Measurements from ENCODE around the gene NCR2.

NCR2 gene

GRCh38 chr6:41345901-41346300, 10.5 kb downstream of the NCR2 start:
- ChIA-PET POLR2A (no interaction called here), CTCF (no interaction called here)
- no peak for DNase-seq (ENCODE audit: extremely low spot score)
- TF ChIP-seq L3MBTL2 (conservative IDR thresholded peaks at IDR 0.05), result no peak
- no peak for TF ChIP-seq HDGF (IDR thresholded peaks at IDR 0.05; ENCODE audit: borderline replicate concordance)
- no peak for TF ChIP-seq ZNF384 (IDR thresholded peaks at IDR 0.05)
- no peak for TF ChIP-seq SP1 (IDR thresholded peaks at IDR 0.05)
- no peak for TF ChIP-seq LEF1 (IDR thresholded peaks at IDR 0.05; ENCODE audit: borderline replicate concordance)
- TF ChIP-seq ARNT (IDR thresholded peaks at IDR 0.05), result no peak
- TF ChIP-seq FOXM1 (IDR thresholded peaks at IDR 0.05; ENCODE audit: borderline replicate concordance), result no peak
- no peak for TF ChIP-seq FOXA1 (IDR thresholded peaks at IDR 0.05)
- no peak for TF ChIP-seq TARDBP (IDR thresholded peaks at IDR 0.05)
- TF ChIP-seq ELF4 (IDR thresholded peaks at IDR 0.05), result no peak
- TF ChIP-seq FOXK2 (IDR thresholded peaks at IDR 0.05), result no peak

GRCh38 chr6:41346441-41346840, 11.0 kb downstream of the NCR2 start:
- ChIA-PET POLR2A (no interaction called here), CTCF (no interaction called here)
- DNase-seq (ENCODE audit: extremely low spot score), result no peak
- TF ChIP-seq FOXA1 (IDR thresholded peaks at IDR 0.05) (no peak), PKNOX1 (IDR thresholded peaks at IDR 0.05) (no peak)

GRCh38 chr6:41347378-41348050, 12.1 kb downstream of the NCR2 start:
- DNase-seq (ENCODE audit: extremely low spot score), result no peak
- TF ChIP-seq ZNF384 (IDR thresholded peaks at IDR 0.05) (no peak), ELF4 (IDR thresholded peaks at IDR 0.05) (no peak), FOXA1 (IDR thresholded peaks at IDR 0.05) (no peak), FOXK2 (IDR thresholded peaks at IDR 0.05) (no peak), L3MBTL2 (conservative IDR thresholded peaks at IDR 0.05) (no peak), FOXM1 (IDR thresholded peaks at IDR 0.05; ENCODE audit: borderline replicate concordance) (no peak)
- CTCF ChIA-PET, result no interaction called here
- POLR2A ChIA-PET, result no interaction called here

GRCh38 chr6:41348934-41349333, 13.5 kb downstream of the NCR2 start:
- ChIA-PET POLR2A (no interaction called here), CTCF (interaction anchor here (0.7 to 1.7 kb wide), 3 partner anchors 14 to 128 kb away, joined by 4 to 8 read pairs (median 5); no protein-coding TSS in a partner anchor)
- TF ChIP-seq FOXM1 (IDR thresholded peaks at IDR 0.05; ENCODE audit: borderline replicate concordance) (no peak), PKNOX1 (IDR thresholded peaks at IDR 0.05) (no peak), ELF4 (IDR thresholded peaks at IDR 0.05) (no peak), NFRKB (IDR thresholded peaks at IDR 0.05) (no peak)
- no peak for DNase-seq (ENCODE audit: extremely low spot score)

- ChIA-PET CTCF (no interaction called here), POLR2A (interaction anchor here (1.0 kb wide), 1 partner anchor 698 kb away, joined by 3 read pairs; the partner anchor contains the start of gene TAF8)
- TF ChIP-seq NFRKB (IDR thresholded peaks at IDR 0.05), result no peak
- no peak for DNase-seq (ENCODE audit: extremely low spot score)
Observed at GRCh38 chr6:41352396-41352795, 17.0 kb downstream of the NCR2 start.

- DNase-seq (ENCODE audit: extremely low spot score), result no peak
- POLR2A ChIA-PET, result interaction anchor here (1.0 kb wide), 1 partner anchor 698 kb away, joined by 3 read pairs; the partner anchor contains the start of gene TAF8
- CTCF ChIA-PET, result no interaction called here
- TF ChIP-seq LEF1 (IDR thresholded peaks at IDR 0.05; ENCODE audit: borderline replicate concordance) (no peak), HDGF (IDR thresholded peaks at IDR 0.05; ENCODE audit: borderline replicate concordance) (no peak), SUZ12 (IDR thresholded peaks at IDR 0.05) (no peak), SP1 (IDR thresholded peaks at IDR 0.05) (no peak)
Observed at GRCh38 chr6:41352907-41353306, 17.5 kb downstream of the NCR2 start.

- DNase-seq (ENCODE audit: extremely low spot score), result no peak
- TF ChIP-seq PKNOX1 (IDR thresholded peaks at IDR 0.05), result no peak
- no peak for TF ChIP-seq BHLHE40 (IDR thresholded peaks at IDR 0.05; ENCODE audit: borderline replicate concordance)
- no peak for TF ChIP-seq ZNF384 (IDR thresholded peaks at IDR 0.05)
- TF ChIP-seq FOXA1 (IDR thresholded peaks at IDR 0.05), result no peak
- TF ChIP-seq SP1 (IDR thresholded peaks at IDR 0.05), result no peak
- no peak for TF ChIP-seq FOXK2 (IDR thresholded peaks at IDR 0.05)
- no peak for TF ChIP-seq TARDBP (IDR thresholded peaks at IDR 0.05)
- no peak for TF ChIP-seq NFRKB (IDR thresholded peaks at IDR 0.05)
- ChIA-PET CTCF (no interaction called here), POLR2A (interaction anchor here (1.0 kb wide), 1 partner anchor 697 kb away, joined by 3 read pairs; the partner anchor contains the start of gene TAF8)
Observed at GRCh38 chr6:41353333-41353732, 17.9 kb downstream of the NCR2 start.

- no peak for DNase-seq (ENCODE audit: extremely low spot score)
- no peak for TF ChIP-seq L3MBTL2 (conservative IDR thresholded peaks at IDR 0.05)
- TF ChIP-seq FOXM1 (IDR thresholded peaks at IDR 0.05; ENCODE audit: borderline replicate concordance), result no peak
- TF ChIP-seq PKNOX1 (IDR thresholded peaks at IDR 0.05), result no peak
- TF ChIP-seq NFRKB (IDR thresholded peaks at IDR 0.05), result no peak
- no peak for TF ChIP-seq SP1 (IDR thresholded peaks at IDR 0.05)
- TF ChIP-seq BHLHE40 (IDR thresholded peaks at IDR 0.05; ENCODE audit: borderline replicate concordance), result no peak
- TF ChIP-seq FOXK2 (IDR thresholded peaks at IDR 0.05), result no peak
- TF ChIP-seq CTBP1 (IDR thresholded peaks at IDR 0.05; ENCODE audit: borderline replicate concordance), result no peak
- no peak for TF ChIP-seq FOXA1 (IDR thresholded peaks at IDR 0.05)
- TF ChIP-seq TARDBP (IDR thresholded peaks at IDR 0.05), result no peak
- TF ChIP-seq ZNF384 (IDR thresholded peaks at IDR 0.05), result no peak
- TF ChIP-seq LEF1 (IDR thresholded peaks at IDR 0.05; ENCODE audit: borderline replicate concordance), result no peak
- POLR2A ChIA-PET, result no interaction called here
- CTCF ChIA-PET, result no interaction called here
Observed at GRCh38 chr6:41355952-41356351, 20.5 kb downstream of the NCR2 start.
